HG03064 (cell line): Measurements from ENCODE around the gene MOB3A.
"Not testable (repeated sequence)": the region's sequence is repeated elsewhere in the genome, so short reads cannot be mapped to it uniquely, and the experiment has no call there.

Source experiments
- ATAC-seq: cut with Tn5 transposase; IDR thresholded peaks from one replicate; pipeline ENCODE4 v1.9.1; 2021; ENCODE audit warnings: low read depth; ENCODE audit not compliant: unreplicated experiment

Gene MOB3A

DNA sequence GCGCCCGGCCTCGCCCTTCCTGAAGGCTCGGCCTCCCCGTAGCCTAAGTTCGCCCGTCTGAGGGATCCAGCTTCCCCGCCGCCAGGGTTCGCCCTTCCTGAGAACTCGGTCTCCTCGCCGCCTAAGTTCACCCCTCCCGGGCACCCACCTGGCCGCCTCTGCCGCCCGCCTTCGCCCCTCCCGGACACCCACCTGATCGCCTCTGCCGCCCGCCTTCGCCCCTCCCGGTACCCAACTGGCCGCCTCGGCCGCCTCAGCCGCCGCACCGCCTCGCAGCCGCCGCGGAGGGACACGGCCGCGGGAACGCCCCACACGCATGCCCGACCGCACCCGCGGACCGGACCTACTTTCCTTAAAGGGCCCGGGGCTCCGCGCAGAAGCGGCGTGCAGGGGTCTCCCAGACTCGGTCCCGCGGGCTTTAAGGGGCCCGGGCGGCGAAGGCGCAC is at the start of gene MOB3A:
Gene MOB3A (minus strand): TSS at position 293 of the 446 bp plus-strand sequence. CDS start 17,766 bp downstream, outside the sequence.
- peak; percentile 21 for ATAC-seq

DNA sequence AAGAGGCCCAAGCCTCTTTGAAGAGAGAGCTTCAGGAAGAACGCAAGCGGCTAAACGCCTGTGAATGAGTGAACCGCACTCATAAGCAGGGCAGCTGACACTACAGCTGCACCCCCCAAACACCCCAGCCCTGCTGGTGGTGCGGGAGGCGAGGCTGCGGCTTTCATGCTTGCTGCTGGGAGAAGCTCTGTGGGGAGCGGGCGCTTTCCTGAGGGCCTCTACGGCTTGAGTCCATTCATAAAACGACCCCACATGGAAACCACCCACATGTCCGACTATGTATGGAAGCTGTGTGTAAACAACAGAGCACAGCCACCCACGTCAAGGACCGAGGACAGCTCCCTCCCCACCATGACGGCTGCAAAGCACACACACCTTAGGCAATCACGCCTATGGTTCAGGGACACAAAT is 49.7 kb upstream of the MOB3A start:
- no peak for ATAC-seq

DNA sequence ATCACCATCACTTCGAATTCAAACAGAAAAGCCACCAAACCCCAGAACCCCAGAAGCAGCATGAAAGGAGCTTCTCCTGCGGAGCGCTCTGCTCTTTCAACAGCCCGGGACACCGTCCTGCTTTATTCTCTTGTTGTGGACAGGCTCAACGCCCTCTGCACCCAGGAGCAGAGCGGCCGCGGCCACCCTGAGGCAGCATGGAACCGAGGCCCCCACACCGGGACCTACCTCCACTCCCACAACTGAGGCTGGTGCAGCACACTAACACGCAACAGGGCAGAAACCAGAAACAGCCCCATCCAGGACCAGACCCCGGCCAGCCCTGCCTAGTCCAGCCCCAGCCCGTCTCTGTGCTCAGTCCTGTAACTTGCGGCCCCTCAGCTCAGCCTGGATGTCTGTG is 48.1 kb upstream of the MOB3A start:
- ATAC-seq, result no peak

DNA sequence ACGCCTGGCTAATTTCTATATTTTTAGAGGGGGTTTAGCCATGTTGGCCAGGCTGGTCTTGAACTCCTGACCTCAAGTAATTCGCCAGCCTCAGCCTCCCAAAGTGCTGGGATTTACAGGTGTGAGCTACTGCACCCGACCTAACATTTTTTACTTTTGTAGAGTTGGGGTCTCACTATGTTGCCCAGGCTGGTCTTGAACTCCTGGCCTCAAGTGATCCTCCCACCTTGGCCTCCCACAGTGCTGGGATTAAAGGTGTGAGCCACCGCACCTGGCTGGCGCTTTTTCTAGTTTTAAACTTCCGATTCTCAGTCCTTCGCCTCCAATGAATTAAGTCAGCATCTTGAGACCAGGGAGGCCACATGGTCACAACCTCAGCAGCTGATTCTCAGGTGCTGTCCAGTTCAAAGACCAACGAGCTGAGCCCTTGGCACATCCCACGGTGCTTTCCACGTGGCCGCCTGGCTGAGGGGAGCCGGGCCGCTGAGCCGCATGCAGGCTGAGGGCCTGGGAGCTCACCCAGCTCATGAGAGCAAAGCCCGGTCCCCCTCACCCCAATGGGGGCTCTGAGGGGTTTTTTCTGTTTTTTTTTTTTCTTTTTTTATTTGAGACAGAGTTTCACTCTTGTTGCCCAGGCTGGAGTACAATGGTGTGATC is 46.2 kb upstream of the MOB3A start:
- ATAC-seq, result no peak

DNA sequence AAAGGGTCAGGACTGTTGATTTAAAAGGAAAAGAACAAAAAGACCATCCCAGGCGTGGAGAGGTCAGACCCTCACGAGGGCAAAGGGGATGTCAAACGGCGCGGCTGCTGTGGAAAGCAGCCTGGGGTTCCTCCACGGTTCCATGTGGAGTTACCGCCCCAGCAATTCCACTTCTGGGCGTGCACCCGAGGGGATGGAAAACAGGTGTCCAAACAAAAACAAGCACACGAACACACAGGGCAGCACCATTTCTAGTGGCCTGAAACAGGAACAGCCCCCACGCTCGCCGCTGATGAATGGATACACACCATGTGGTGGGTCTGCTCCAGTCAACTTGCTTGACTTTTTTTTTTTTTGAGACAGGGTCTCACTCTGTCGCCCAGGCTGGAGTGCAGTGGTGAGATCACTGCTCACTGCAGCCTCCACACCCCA is 44.0 kb upstream of the MOB3A start:
- no peak for ATAC-seq

DNA sequence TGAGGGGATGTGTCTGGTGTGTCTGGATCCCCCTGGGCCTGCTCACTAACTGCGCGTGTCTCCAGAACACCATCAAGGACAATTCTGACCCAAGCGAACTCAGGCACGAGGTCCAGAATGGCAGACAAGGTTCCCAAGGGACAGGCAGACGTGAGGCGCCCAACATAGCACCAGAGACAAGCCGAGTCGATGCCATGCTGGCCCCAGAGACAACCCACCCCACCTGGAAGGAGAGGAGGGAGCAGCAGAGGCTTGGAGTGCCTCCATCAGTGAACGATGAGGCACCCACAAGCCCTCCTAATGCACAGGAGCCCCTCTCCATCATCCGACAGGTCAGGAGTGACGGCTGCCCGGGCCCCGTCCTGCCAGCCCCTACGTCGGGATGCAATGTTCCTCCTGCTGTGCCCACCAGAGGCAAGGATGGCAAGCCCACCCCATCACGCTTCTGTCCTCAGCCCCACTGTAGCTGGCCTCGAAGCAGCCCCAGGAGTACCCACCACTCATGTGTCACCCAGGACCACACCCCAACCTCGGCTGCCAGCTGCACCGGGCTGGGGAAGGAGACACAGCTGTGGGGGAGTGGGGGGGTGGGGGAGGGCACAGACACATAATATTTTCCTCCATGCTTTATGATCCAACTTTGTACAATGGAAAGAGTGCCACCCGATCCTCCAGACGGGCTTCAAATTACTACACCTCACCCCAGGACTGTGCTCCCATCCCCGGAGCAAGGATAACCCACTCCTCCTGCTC is 43.4 kb upstream of the MOB3A start:
- no peak for ATAC-seq

DNA sequence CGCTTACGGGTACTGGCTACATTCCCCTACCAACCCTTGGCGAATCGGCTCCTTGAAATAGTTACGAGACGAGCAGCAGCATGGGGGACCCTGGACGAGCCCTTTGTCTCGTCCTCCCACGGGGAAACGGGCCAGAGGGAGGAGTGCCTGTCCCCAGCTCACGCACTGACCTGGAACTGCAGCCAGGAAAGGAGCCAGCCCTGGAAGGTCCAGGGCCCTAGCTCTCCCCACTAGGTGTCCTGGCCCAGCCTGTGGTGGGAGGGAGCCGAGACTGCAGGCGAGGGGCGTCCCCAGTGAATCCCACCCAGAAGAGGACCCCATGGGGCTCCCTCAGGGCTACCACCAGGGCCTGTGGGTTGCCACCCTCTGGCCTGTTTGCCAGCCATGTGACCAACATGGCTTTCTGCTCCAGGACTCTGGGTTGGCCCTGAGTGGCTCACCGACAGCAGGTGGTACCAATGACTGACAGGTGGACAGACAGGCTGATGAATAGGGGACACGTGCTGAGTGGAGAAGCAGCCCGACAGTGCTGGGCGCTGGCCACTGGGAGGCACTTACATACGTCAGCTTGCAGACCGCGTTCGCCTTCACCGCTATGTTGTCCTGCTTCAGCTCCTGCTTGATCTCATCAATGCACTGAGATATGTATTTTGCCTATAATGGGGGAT is 42.1 kb upstream of the MOB3A start:
- ATAC-seq, result no peak

DNA sequence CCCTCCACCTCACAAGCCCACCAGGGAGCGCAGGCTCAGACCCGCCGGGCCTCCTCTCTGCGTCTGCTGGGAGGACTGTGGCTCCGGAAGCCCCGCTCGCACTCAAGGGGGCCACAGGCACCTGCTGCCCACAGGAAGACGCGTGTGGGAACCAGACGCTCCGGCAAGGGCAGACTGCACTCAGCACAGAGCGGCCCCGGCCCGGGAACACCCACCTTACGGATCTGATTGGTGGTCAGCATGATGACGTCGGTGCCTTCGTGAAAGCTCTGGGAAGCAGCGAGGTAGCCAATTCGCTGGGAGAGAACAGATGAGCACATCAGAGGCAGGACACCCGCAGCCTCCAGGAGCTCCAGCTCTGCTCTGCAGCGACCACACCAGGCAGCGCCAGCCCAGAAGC is 40.7 kb upstream of the MOB3A start:
- ATAC-seq, result no peak

DNA sequence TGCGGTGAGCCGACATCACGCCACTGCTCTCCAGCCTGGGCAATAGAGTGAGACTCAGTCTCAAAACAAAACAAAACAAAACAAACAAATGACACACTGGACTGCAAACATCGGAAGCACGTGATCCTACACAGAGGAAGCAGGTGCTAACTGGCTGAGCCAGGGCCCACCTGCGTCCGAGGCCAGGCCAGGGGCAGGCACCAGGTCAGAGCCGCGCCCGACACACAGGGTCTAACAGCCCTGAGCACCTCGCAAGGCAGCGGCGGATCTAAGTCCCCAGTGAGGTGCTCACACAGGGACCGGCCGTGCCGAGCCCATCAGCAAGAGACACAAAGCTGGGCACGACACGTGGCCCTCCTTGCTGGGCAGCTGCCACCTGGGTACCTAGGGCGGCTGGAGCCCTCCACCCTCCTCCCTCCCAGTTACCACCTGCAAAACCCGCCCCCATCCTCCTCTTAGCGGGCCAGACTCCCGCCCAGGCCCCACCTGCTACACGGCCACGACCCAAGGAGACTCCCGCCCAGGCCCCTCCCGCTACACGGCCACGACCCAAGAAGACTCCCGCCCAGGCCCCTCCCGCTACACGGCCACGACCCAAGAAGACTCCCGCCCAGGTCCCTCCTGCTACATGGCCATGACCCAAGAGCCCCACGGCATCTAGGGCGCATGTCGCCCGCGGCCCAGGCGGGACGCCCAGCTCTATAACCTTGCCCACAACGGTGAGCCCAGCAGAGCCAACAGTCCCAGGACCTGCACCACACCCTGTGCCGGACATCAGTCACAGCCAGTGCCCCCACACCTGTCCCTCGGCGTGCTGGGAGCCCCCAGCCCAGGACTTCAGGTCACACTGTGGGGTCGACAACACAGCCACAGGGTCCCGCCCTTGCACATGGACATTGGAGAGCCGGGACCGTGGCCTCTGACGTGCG is 39.6 kb upstream of the MOB3A start:
- no peak for ATAC-seq

DNA sequence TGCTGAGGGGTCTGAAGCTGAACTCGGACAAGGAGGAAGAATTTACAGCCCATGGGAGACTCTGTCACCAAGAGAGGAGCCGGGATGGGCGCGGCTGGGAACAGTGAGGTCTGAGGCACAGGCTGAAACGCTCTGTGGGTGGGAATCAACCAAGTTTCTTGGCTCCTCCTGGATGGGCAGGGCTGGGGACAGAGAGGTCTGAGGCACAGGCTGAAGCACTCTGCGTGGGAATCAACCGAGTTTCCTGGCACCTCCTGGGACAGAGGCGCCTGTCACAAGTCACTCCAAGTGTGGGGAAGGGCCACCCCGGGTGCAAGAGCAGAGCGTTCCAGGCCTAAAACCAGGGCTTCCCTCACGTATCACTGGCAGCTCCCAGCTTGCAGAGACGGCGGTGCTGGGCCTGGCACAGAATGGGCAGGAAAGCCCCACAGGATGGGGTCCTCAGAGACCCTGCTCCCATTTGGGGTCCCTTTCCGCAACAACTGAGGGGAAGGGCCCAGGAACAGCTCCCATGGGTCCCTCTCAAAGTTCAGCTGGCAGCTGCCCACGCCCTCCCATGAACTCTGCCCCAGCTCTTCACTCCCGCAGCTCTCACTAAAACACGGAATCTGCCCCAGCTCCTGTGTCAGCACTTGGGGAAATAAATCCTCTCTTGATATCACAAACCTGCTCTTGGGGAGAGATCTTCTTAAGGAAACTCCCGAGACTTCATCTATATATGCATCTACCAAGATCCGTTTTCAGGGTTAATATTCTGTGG is 36.8 kb upstream of the MOB3A start:
- ATAC-seq, result no peak

DNA sequence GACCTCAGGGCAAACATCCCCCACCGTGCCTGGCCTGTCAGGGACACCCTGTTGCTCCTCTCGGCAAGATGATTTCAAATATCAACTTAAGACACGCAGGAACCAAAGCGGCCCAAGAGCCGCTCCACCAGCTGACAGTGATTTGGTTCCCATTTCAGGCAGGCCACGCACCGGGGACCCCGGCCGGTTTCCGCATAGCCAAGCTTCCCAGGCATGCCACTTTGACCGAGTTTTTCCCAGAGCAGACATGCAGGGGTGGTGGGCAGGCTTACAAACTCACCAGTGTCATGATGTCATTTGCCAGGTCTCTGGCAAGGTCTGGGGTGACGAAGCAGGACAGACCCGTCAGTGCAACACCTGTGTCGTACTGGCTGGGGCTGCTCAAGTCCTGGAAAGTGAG is 36.1 kb upstream of the MOB3A start:
- ATAC-seq, result no peak

DNA sequence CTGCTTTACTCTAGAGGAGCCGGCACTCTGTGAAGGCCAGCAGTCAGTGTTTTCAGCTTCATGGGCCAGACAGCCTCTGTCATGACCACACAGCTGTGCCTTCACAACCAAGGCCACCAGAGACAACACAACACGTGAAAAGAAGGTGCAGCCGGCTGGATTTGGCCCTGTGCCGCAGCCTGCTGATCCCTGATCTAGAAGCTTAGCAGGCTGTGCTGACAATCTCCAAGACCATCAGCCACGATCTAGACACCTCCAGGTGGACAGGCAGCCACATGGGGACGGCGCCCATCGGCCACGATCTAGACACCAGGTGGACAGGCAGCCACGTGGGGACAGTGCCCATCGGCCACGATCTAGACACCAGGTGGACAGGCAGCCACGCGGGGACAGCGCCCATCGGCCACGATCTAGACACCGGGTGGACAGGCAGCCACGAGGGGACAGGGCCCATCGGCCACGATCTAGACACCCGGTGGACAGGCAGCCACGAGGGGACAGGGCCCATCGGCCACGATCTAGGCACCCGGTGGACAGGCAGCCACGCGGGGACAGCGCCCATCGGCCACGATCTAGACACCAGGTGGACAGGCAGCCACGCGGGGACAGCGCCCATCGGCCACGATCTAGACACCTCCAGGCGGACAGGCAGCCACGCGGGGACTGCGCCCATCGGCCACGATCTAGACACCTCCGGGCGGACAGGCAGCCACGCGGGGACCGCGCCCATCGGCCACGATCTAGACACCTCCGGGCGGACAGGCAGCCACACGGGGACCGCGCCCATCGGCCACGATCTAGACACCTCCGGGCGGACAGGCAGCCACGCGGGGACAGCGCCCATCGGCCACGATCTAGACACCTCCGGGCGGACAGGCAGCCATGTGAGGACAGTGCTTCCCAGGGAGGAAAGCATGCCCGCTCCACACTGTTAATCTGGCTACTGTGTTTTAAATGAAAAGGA is 35.2 kb upstream of the MOB3A start:
- ATAC-seq, result not testable (repeated sequence)

DNA sequence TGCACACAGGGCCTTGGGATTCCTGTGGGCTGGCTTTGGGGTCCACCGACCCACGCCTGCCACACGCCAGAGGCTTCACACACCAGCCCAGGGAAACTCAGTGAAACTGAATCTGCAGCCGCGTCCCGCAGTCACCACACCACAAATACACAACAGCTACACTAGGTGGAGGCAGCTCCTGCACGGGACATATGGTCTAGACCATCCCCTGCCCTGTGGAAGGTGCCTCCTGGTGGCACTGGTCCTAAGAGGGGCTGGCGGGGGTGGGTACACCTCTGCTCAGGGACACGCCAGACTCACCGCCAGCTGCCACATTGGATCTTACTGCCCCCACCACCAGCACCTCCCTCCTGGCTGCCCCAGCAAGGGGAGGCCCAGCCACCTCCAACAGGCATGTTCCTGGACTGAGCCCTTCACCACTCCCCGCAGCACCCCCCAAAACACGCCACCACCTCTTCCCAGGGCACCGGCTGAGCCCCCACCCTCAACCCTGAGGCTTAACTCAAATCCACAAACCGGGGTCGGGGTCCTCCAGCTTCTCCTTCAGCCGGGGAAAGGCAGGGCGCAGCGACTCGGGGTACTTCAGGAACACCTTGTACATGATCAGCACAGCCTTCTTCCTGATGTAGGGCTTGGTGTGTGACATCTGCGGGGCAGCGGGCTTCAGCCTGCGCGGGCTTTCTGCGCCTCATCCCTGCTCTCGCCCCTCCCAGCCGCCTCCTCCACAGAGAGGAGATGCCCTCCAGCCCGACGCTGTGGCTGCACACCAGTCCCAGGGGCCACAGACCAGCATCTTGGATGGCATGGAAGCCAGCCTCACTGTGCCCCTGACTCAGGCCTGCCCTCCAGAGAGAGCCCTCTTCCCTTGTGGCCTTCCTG is 34.0 kb upstream of the MOB3A start:
- no peak for ATAC-seq

DNA sequence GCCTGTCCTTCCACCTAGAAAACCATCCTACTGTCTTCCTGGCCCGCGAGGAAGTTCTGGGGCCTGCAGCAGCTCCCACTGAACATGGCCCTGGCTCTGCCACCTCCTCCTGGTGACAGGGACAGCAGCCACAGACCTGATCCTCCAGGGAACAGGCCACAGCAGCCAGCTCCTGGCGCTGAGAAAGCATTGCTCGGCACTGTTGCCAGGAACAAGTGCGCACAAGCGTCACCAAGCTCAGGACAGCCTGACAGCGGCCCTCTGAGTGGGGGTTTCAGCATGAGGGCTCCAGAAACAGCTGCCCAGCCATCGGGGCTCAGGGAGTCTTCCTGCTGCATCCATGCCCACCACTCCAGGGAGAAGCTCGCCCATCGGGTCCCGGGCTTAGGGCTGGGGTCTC is 33.4 kb upstream of the MOB3A start:
- ATAC-seq, result no peak

DNA sequence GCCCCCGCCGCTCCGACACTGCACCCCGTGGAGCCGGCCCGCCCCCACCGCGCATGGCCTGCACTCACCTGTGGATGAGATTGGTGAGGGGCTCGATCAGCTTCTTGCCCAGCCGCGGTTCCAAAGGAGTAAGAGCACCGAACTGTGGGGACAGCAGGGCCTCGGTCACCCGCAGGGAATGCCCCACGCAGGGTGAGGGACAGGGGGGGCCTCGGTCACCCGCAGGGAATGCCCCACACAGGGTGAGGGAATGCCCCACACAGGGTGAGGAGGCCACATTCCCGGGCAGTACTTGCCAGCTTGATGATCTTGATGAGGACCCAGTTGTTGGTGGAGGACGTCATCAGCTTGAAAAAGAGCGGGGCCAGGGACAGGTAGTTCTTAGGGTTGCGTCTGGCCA is 32.9 kb upstream of the MOB3A start:
- ATAC-seq, result no peak

DNA sequence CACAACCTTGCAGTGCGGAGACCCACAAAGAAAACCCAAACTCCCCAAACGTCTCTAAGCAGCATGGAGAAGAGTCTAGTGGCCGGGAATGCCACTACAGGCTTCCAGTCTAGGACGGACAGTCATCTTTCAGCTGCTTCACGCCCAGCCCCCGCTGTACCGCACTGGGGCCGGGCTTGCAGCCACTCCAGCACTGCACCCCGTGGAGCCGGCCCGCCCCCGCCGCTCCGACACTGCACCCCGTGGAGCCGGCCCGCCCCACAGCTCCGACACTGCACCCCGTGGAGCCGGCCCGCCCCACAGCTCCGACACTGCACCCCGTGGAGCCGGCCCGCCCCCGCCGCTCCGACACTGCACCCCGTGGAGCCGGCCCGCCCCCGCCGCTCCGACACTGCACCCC is 32.1 kb upstream of the MOB3A start:
- ATAC-seq, result not testable (repeated sequence)

DNA sequence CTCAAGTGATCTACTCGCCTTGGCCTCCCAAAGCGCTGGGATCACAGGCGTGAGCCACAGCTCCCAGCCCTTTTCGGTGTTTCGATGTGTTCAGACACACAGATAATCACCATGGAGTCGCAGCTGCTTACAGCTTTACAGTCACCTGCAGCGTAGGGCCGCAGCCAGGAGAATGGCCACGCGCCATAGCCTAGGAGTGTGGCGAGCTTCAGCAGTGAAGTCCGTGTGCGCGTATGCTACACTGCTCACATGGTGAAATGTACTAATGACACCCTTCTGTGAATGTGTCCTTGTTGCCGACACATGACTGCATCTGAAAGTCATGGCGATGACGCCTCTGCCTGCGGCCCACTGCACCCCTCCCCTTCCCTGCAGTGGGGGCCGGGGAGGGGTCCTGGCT is 31.6 kb upstream of the MOB3A start:
- ATAC-seq, result no peak
